HG02623 (cell line): ENCODE results near the gene ATXN10.
"Not testable (repeated sequence)": the region's sequence is repeated elsewhere in the genome, so short reads cannot be mapped to it uniquely, and the experiment has no call there.

Source experiments
- ATAC-seq: cut with Tn5 transposase; IDR thresholded peaks from one replicate; pipeline ENCODE4 v1.9.1; 2021; ENCODE audit warnings: moderate library complexity; ENCODE audit not compliant: unreplicated experiment

Gene ATXN10

GRCh38 chr22:45676024-45676423, 4.4 kb downstream of the ATXN10 start:
- ATAC-seq = no peak

- ATAC-seq = no peak
Observed at GRCh38 chr22:45677063-45677462, 5.4 kb downstream of the ATXN10 start.

GRCh38 chr22:45678961-45679912, 7.6 kb downstream of the ATXN10 start:
- ATAC-seq = no peak

- ATAC-seq = no peak
Observed at GRCh38 chr22:45680932-45681700, 9.5 kb downstream of the ATXN10 start.

- no peak for ATAC-seq
Observed at GRCh38 chr22:45682064-45682463, 10.4 kb downstream of the ATXN10 start.

GRCh38 chr22:45682773-45683172, 11.1 kb downstream of the ATXN10 start:
- not testable (repeated sequence) for ATAC-seq

- no peak for ATAC-seq
Observed at GRCh38 chr22:45683248-45683647, 11.6 kb downstream of the ATXN10 start.

GRCh38 chr22:45683680-45684079, 12.0 kb downstream of the ATXN10 start:
- no peak for ATAC-seq

- no peak for ATAC-seq
Observed at GRCh38 chr22:45684169-45684568, 12.5 kb downstream of the ATXN10 start.

- no peak for ATAC-seq
Observed at GRCh38 chr22:45684752-45685574, 13.3 kb downstream of the ATXN10 start.

- no peak for ATAC-seq
Observed at GRCh38 chr22:45686004-45686403, 14.4 kb downstream of the ATXN10 start.

- no peak for ATAC-seq
Observed at GRCh38 chr22:45686836-45687235, 15.2 kb downstream of the ATXN10 start.

GRCh38 chr22:45688600-45689080, 17.0 kb downstream of the ATXN10 start:
- no peak for ATAC-seq

GRCh38 chr22:45689211-45689610, 17.6 kb downstream of the ATXN10 start:
- ATAC-seq = no peak

- ATAC-seq = no peak
Observed at GRCh38 chr22:45690008-45690407, 18.4 kb downstream of the ATXN10 start.

GRCh38 chr22:45692549-45692948, 20.9 kb downstream of the ATXN10 start:
- no peak for ATAC-seq

- no peak for ATAC-seq
Observed at GRCh38 chr22:45693835-45694234, 22.2 kb downstream of the ATXN10 start.

- ATAC-seq = no peak
Observed at GRCh38 chr22:45696227-45696626, 24.6 kb downstream of the ATXN10 start.

GRCh38 chr22:45698094-45698493, 26.5 kb downstream of the ATXN10 start:
- no peak for ATAC-seq

- no peak for ATAC-seq
Observed at GRCh38 chr22:45702981-45703380, 31.3 kb downstream of the ATXN10 start.

GRCh38 chr22:45703758-45704157, 32.1 kb downstream of the ATXN10 start:
- no peak for ATAC-seq
